ENCODE data around the gene ACOXL.

Gene ACOXL

DNA sequence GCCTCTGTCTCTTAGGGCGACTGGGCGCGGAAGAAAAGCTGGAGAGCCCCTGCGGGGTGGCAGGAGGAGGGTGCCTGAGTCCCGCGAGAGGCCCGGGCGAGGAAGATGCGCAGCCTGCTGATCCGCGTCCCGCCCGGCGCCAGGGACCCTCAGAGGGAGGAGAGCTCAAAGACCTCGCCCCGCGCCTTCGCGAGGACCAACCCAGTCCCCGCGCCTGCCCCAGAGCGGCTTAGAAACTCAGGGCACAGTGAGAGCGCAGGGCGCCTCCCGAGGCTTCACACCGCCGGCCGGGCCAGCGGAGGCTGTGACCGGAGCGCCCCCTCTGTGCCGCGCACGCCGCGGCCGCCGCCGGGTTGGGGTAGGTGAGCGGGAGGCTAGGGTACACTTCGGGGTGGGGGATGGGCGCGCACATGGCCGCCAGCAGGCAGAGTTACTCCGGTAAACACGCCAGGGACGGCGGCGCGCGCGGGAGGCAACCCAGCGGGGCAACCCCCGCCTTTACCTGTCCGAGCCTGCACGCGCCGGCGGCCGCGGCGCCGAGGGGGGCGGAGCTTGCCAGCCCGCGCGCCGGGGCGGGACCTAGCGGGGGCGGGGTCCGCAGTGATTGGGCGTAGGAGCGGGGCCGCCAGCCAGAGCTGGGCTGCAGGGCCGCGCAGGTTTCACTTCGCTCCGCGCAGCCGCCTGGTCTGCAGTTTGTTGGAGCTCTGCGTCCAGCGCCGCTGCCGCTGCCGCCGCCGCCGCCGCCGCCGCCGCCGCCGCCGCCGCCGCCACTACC is 388.1 kb downstream of the ACOXL start, which contains the start of gene BCL2L11:
Gene BCL2L11, plus strand, starts transcription at position 662 of the 775 bp plus-strand sequence. CDS start 2,832 bp downstream, outside the sequence.
- DNase-seq = no peak

DNA sequence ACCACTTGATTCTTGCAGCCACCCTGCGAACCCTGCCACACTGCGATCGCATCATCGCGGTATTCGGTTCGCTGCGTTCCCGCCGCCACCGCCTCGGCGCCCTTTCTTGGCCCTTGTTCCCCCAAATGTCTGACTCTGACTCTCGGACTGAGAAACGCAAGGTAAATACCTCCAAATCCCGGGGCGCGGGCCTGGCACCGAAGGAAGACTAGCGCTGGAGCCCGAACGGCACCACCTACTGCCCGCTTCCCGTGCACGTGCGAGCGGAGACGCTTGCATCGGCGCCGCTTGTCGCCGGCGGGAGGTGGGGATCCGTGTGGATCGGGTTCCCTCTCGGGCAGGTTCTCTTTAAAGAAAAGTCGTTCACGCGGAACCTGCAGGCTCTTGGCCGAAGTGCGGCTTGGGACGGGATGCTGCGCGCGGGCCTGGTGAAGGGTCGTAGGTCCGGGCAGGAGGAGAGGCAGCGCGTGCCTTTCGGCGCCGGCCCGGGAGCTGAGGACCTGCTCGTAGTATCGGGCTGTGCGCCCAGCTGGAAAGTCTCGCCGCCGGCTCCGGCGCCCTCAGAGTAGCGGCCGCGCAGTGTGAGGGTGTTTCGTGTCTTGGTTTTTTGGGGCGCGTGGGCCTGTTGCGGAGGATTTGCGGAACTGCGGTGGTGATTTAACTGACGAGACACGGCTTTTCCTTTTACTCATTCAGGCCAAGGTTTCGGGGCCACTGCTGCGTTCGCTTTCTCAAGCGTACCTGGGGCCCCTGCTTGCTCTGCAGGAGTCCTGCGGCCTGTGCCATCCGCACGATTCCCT is 388.9 kb downstream of the ACOXL start:
- no peak for DNase-seq

DNA sequence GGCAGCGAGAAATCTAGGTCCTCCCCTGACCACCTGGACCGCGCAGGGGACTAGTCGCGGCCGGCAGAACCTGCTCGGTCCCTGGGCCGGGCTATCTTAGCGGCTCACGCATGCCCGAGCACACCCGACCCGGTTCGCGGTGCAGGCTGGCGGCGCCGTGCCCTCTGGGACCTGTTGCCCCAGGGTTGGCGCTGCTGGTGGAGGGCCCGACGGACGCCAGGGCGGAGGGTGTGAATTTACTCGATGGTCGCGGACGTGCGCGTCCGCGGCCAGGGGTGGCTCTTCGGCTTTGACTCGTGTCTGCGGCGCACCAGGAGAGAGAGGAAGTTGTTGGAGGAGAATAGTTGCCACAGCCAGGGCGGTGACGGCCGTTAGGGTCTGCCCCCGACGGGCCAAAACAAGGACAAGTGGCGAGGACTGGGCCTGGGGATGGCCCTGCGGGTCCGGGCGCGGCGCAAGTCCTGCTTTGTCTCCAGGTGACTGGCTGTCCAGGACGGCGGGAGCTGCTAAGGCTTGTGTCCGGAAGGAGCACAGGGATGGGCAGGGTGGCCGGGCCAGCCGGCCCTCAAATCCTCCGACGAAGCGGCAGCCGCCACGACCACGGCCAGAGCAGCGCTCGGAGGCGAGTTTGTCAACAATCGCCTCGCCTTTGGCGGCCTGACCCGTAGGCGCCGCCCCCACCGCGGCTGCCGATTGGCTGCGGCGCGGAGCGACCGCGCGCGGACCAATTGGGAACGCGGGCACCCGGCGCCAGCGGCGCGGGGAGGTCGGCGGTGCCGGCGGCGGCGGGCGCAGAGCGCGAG is 389.7 kb downstream of the ACOXL start:
- no peak for DNase-seq

DNA sequence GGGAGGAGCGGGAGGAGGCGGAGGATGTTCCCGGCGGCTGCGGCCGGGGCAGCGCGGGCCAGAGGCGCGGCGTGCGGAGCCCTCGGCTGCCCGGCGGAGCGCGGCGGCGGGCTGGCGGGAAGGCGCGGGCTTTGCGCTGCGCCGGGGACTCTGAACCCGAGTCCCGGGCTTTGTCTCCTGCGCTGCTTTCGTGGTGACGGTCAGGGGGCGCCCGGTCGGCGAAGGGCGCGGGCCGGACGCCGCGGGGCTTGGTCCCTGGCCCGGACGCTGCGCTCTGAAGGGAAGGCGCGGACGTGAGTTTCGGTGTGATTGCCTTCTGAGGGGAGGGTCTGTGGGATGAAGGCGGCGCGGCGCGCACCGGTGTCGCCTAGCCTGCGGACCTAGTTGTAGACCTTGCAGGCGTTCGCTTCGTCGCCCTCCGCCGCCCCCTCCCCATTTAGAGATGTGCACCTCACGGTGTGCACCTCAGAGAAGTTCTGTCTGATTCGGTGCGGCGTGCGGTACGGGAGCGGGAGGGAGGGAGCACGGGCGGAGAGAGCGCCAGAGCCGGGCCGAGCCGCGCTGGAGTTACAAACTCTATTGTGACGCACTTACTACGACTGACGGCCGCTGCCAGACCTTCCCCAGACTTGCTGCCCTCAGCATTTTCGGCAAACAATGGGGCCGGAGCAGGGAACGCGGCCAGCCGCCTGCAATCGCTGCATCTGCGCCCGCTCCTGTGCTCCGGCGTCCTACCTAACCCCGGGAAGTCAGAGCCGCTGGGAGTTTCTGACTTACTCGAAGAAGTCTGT is 390.5 kb downstream of the ACOXL start:
- DNase-seq = no peak

DNA sequence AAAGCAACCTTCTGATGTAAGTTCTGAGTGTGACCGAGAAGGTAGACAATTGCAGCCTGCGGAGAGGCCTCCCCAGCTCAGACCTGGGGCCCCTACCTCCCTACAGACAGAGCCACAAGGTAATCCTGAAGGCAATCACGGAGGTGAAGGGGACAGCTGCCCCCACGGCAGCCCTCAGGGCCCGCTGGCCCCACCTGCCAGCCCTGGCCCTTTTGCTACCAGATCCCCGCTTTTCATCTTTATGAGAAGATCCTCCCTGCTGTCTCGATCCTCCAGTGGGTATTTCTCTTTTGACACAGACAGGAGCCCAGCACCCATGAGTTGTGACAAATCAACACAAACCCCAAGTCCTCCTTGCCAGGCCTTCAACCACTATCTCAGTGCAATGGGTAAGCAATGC is 391.4 kb downstream of the ACOXL start:
- DNase-seq = no peak

DNA sequence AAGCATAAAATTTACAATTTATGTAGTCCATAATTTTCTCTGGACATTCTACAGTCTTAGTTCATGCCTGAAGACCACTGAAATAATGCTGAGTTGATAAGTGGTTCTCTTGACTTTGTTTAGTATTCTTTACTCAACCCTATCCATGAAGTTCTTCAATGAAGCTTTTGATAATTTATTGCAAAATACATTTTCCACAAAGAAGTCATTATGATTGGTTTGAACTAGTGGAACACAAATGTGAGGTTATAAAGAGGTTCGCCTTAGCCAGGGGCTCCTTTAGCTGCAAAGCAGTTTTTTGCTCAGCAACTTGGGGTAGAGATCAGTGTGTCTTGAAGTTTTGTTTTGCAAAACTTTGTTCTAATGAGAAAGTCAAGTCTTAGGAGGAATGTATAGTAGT is 394.2 kb downstream of the ACOXL start:
- no peak for DNase-seq

DNA sequence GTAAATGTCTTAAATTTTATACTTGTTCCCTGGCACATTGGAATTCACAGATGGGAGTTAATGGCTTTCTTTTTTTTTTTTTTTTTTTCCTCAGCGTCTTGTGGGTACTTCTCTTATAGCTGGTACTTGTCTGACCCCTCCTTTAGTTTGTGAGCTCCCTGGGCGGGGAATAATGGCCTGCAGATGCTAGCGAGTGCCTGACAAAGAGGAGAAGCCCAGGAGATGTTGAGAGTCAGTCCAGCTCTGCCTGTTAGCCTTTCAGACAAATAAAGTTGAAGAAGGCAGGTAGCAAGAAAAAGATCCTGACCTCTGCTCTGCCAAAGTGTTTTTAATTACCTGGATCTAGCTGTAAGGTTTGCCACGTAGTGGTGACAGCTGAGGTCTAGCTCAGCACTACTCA is 395.0 kb downstream of the ACOXL start:
- no peak for DNase-seq

DNA sequence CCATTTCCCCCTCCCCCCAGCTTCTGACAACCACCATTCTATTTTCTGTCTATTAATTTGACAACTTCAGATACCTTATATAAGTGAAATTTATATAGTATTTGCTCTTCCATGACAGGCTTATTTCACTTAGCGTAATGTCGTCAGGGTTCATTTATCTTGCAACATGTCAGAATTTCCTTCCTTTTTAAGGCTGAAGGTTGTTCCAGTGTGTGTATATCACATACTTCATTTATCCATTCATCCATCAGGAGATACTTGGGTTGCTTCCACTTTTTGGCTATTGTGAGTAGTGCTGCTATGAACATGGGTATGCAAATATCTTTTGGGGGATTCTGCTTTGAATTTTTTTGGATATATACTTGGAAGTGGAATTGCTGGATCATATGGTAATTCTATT is 395.7 kb downstream of the ACOXL start:
- DNase-seq = no peak

DNA sequence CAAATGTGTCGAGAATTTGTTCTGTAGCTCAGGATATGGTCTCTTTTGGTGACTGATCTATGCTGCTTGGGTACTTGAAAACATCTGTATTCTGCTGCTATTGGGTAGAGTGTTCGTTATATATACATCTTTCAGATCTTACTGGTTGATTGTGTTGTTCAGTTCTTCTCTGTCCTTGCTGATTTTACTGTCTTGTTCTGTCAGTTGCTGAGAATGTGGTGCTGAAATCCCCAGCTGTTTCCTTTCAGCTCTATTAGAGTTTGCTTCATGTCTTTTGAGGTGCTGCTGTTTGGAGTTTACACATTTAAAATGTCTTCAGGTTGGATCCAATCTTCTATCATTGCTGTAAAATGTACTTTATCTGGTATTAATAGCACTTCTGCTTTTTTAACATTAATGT is 401.2 kb downstream of the ACOXL start:
- DNase-seq = no peak

DNA sequence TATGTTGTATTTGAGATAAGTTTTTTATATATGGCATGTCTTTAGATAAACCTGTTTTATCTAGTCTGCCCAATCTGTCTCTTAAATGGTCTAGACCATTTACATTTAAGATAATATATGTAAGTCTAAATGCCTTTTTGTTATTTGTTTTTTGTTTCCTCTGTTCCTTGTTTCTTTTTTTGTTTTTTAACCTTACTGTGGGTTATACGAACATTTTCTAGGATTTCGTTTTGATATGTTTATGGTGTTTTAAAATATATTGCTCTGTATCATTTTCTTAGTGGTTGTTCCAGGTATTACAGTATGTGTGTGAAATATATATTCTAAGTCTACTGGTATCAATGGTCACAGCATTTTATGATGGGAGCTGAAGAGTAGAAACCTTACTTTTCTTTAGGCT is 401.7 kb downstream of the ACOXL start:
- DNase-seq = no peak

DNA sequence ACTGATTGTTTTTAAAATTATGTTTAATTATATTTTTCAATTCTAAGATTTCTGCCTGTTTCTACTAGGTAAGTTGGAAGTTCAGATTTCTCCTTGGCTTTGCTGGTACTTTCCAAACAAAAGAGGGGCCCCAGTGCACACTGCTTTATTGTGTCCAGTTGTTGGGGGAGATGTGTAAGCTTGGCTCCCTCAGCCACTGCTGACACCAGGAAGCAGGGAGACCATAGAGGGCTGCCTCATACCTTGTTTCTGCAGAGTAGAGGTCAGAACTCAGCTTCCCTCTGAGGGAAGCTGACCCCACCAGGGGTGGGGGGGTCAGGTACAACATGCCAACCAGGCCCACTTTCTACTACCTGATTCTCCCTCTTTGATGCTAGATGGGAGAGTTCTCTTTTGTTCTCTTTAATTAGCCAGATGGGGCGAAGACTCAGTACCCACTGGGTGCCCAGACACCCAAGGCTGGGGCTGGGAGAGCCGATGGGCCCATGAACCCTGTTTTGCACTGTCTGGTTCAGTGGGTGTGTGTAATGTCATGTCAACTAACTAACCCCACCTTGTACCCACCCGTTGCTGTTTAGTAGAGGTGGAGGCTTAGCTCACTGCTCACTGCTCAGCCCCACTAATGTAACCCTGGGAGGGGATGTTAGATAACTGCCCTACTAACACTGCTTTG is 403.0 kb downstream of the ACOXL start:
- DNase-seq = no peak

DNA sequence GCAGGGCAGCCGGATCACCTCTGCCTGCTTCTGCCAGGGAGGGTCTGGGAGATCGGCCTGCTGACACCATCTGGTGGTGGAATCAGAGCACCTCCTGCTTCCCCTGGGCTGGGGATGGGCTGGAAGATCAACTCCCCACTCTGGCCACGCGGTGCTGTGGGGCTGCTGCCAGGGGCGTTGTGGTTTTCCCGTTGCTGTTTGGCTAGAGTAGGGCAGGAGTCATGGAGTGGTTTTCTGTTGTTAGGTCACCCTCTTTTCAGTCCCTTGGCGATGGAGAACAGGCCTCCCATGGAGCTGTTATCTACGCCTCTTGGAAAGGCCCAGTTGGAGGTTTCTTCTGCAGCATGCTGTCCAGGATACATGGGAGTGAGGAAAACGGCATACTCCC is 403.5 kb downstream of the ACOXL start:
- DNase-seq = no peak

DNA sequence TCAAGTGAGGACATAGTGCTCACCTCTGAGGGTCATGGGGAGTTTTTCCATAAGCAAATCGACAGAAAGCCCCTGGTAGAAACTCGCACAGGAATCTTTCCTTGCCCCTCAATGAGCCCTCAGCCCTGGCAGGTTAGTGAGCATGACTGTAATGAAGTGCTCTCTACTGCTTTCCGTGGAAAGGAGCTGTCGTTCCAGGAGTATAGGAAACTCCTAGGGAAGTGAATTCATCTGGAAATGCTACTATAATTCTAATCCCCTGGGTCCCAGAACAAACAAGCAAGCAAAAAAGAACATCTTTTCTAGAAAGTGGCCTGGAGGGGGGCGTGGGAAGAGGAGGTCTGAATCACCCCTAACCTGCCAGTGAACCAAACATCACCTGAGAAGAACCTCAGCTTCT is 406.5 kb downstream of the ACOXL start:
- DNase-seq = no peak

DNA sequence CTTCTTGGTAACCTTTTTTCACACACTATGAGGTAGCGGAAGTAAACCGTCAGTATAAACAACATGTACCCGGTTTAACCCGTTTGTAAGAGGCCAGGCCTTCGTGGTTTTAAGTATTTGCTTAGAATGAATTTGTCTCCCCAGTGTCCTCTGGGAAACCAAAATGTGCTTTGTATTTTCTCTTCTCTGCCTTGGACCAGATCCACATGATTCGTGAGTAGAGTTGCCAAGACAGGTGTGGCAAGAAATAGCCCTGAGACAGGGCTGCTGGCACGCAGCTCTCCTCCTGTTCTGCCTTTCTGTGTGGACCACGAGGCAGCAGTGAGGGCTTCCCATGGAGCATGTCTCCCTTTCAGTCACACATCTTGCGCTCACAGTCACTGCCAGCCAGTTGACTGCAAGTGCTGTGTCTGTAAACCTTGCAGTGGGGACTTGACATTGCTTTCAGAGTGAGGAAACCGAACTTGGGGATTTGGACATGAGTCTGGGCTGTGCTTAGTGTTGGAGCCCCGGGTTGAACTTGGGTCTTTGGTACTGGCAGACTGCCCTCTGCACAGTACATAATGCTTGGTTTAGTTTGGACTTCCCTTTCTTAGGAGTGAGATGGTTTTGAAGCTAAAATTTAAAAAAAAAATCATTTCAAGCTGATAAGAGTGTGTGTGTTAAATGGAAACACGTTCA is 407.4 kb downstream of the ACOXL start:
- no peak for DNase-seq

DNA sequence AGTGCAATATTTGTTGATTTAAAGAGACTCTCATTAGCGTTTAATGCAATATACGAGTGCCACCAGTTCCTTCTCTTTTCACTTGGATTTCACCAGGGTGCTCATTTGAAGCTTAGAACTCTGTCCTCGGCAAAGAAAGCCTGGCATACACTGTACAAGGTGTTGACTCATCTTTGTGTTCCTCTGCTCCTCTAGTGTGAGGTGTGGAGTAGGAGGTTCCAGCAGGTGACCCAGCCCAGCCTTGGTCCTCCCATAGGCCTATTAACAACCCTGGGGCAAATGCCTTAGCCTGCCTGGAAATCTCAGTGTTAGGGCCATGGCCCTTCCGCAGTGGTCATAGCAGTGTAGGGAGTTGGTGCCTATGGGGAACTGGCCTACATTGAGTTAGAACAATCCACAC is 408.4 kb downstream of the ACOXL start:
- DNase-seq = no peak

DNA sequence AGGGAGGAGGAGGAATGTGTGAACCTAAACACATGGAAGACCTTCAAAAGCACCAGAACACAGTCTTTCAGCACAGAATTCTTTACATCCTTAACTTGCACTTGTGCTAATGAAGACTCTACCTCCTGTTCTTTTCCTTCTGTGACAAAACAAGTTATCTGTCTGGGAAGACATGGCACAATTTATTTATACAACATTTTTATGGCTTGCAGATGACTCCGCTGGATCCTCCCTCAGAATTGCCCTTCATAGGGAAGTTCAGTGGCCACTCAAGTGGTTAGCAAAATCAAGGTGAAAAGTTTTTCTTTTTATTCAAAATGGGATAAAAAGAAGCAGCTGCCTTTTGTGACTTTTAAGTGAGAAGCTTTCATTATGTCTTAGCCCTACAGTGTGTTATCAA is 409.7 kb downstream of the ACOXL start:
- no peak for DNase-seq

DNA sequence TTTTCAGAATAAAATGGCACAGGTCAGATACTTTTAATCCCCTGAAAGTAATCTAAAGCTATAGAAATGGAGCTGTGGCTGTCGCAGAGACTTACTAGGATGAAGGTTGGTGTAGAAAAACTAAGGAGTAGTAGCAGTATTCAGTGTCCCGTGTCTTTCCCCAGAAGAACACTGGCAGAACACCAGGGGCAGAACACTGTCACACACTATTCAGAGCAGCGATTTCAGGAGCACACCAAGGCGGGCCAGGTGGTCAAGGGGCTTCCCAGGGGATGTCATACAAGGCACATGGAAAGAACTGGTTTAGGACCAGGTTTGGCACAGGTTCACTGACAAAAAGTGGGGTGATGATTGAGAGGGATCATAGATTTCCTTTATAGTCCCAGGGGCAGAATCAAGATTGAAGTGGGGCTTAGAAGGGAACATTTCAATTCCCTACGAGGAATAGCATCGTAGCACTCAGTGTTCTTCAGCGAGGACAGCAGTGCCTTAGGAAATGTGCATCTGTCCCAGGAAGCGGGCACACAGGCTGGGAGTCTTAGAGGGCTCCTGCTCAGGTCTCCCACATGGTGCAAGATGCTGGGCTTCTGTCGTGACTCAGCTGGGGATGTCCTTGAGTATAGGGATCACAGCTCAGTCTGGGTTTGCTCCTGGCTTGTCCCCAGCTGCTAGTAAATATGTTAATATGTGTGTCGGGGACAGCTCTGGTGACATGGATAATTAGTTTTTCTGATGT is 410.9 kb downstream of the ACOXL start:
- DNase-seq = no peak

DNA sequence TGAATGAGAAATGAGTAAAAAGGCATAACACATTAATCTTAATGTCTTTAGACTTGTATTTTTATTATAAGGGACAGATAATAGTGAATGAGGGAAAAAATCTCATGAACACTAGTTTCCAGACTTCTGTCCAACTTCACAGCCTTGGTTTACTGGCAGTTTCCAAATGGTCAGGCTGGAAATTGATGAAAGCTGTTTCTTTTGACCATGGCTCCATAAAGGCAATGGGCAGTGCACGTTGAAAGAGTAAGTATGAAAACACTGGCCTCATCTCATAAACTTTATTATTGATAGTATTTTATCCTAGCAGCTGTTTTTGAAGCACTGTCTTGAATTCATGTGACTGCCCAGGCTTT is 411.4 kb downstream of the ACOXL start:
- DNase-seq = no peak

DNA sequence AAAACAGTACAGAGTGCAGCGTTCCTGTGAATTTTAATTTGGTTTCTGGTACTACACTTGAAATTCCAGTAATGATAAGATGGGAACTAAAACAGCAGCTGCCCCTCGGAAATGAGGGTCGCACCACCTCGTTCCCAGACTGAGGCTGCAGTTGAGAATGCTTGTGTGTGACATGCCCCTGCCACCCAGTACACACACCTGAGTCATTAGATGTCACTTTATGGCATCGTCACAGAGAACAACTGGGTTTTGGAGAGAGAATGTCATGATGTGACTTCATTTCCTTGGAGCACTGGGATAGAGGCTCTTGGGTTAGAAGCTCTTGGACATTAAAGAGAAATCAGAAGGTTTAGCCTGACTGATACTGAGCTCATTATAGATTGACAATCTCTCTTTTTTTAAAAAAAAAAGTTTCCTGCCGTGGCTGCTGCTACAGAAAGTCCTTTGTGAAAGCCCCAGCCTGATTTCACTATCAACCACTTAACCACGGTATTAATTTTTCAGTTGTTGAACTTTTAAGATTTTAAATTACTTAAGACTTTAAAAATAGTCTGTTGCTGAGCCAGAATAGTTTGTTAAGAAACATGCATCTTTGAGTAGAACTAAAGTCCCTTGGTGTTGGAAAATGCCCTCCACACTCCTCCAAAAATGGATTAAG is 412.9 kb downstream of the ACOXL start:
- DNase-seq = no peak

DNA sequence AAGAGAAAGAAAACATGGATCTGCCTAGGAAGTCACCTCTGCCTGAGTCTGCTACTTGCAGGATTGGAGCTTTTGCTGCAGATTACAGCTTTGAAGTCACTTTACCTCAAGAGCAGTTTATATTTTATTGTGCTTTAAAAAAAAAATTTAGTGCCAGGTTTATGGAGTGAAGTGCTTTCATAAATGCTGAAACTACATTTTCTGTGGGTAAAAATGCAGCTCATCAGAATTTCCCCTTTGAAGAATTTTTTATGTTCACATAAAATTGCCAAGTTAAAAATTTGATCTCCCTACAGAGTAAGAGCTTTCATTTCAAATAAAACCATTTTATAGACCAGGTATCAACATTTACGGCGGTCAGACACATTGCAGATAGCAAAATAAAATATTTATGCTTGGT is 413.6 kb downstream of the ACOXL start:
- DNase-seq = no peak
